Parathyroid adenoma (tissue), 2 donors: ENCODE data around the gene GPC6.

Experiments
- H2AFZ ChIP-seq: fragments of 300-600 bp; sonication (generic); one replicate; pipeline ENCODE4 v1.7.0; 2017; ENCODE audit warnings: antibody characterized with exemption, mild to moderate bottlenecking
- H3K27ac ChIP-seq: fragments of 300-600 bp; sonication (generic); one replicate; pipeline ENCODE4 v1.7.0; 2017
- H3K27me3 ChIP-seq: fragments of 300-600 bp; sonication (generic); one replicate; pipeline ENCODE4 v1.7.0; 2017; ENCODE audit warnings: low read length; ENCODE audit not compliant: control insufficient read depth, insufficient read depth
- H3K36me3 ChIP-seq: fragments of 300-600 bp; sonication (generic); one replicate; pipeline ENCODE4 v1.7.0; 2017; ENCODE audit warnings: low read length; ENCODE audit not compliant: control insufficient read depth, insufficient read depth
- H3K4me1 ChIP-seq: fragments of 300-600 bp; sonication (generic); one replicate; pipeline ENCODE4 v1.7.0; 2017; ENCODE audit warnings: control low read depth
- H3K4me2 ChIP-seq: fragments of 300-600 bp; sonication (generic); one replicate; pipeline ENCODE4 v1.7.0; 2017; ENCODE audit warnings: low read length
- H3K4me3 ChIP-seq: fragments of 300-600 bp; sonication (generic); one replicate; pipeline ENCODE4 v1.7.0; 2017; ENCODE audit warnings: low read depth, low read length
- H3K79me2 ChIP-seq: fragments of 300-600 bp; sonication (generic); one replicate; pipeline ENCODE4 v1.7.0; 2017; ENCODE audit warnings: control low read depth
- H3K9ac ChIP-seq: fragments of 300-600 bp; sonication (generic); one replicate; pipeline ENCODE4 v1.7.0; 2017; ENCODE audit warnings: mild to moderate bottlenecking
- H3K9me3 ChIP-seq: fragments of 300-600 bp; sonication (generic); one replicate; pipeline ENCODE4 v1.7.0; 2017; ENCODE audit warnings: low read length; ENCODE audit not compliant: control insufficient read depth
- CTCF ChIP-seq: fragments of 300-600 bp; sonication (generic); IDR thresholded peaks from one replicate; pipeline ENCODE4 v1.7.0; 2017; ENCODE audit warnings: antibody characterized with exemption, mild to moderate bottlenecking
- donor health status: primary hyperparathyroidism.

Gene GPC6

DNA sequence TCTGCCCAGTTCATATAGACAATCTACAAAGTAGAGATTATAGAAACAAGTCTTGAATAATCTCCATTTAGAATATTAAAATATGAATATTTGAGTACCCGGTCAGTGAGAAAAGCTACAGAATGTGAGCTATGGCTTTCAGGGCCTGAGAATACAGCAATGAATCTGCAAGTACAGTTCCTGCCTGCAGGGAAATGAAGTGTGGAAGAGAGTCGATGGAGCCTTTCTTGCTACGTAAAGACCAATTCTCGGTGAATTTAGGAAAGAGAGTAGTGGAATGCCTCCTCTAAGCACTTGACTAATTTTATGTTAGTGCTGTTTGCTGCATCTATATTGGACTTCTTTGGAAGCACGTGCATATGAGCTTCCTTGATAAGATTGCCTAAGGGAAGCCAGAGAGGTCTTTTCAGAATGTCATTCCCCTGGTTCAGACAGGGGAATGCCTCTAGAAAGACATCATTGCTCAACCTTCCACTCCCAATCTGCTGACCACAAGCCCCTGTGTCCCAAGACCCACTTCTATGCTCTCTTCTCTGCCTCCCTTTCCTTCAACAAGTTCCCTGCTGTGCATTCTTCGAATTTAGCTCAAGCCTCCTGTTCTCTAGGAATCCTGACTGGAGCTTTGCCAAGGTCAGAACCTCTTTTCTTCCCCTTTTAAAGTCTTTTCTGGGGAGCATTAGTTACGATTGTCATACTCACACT is 41.9 kb downstream of the GPC6 start:
- Histone ChIP-seq H3K9me3 (no peaks in the 10 kb centered on the region), H3K36me3 (no peaks in the 10 kb centered on the region), H3K9ac (no peak overlapping the region), H3K27ac (no peak overlapping the region), H3K79me2 (no peaks in the 10 kb centered on the region), H3K4me2 (no peak overlapping the region), H2AFZ (no peak overlapping the region), H3K27me3 (no peaks in the 10 kb centered on the region), H3K4me1 (no peaks in the 10 kb centered on the region), H3K4me3 (no peak overlapping the region)
- TF ChIP-seq CTCF: no peak

DNA sequence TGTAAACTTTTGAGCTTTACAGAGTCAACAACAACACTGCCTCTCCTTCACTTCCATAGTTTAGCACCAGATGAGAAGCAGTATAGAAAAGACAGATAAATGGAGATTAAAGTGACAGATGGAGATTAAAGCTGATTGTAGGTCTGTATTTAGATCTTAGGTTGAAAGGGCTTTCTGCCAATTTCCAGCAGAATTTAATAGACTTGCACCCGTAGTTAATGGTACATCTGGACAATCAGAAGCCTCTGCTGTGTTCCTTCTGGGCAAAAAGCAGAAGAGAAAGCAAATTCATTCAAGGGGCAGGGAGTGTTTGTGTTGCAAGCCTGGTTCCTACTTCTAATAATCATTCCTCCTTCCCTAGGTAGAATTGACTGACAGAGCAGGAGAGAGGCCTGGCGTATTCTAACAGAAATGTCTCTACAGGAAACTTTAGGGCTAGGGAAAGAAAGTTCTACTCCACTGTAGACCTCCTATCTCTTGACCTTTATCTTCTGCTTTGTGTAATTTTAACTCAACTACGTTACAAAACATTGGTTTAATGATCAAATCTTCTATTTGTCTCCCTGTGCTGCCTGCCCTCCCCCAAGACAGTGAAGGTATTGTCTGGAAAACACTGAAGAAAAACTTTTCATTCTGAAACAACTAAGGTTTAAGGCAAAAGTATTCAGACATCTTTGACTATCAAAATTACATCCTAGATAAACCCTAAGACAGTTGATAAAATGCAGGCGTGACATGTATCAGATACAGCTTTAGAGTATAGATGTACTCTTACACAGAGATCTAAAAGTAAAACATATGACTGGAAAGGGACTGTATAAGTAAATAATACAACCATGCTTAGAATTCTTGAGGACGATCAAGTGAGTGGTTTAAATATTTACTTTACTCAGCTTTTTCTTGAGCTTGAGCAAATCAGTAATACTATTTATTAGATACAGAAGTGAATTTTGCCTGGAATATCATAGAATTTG is 44.4 kb downstream of the GPC6 start:
- Histone ChIP-seq H3K9ac (no peak overlapping the region), H3K27ac (no peak overlapping the region), H3K4me2 (no peak overlapping the region), H3K4me3 (no peak overlapping the region), H3K4me1 (no peaks in the 10 kb centered on the region), H3K9me3 (no peaks in the 10 kb centered on the region), H3K36me3 (no peaks in the 10 kb centered on the region), H3K27me3 (no peaks in the 10 kb centered on the region), H2AFZ (no peak overlapping the region), H3K79me2 (no peaks in the 10 kb centered on the region)
- TF ChIP-seq CTCF: no peak

GRCh38 chr13:93279982-93280381 is 53.4 kb downstream of the GPC6 start:
- Histone ChIP-seq H3K4me2 (no peak overlapping the region), H3K79me2 (no peaks in the 10 kb centered on the region), H3K27ac (no peak overlapping the region), H3K9me3 (no peaks in the 10 kb centered on the region), H3K36me3 (no peaks in the 10 kb centered on the region), H3K4me3 (no peak overlapping the region), H3K27me3 (no peaks in the 10 kb centered on the region), H2AFZ (no peak overlapping the region), H3K4me1 (no peaks in the 10 kb centered on the region), H3K9ac (no peak overlapping the region)
- TF ChIP-seq CTCF: no peak

DNA sequence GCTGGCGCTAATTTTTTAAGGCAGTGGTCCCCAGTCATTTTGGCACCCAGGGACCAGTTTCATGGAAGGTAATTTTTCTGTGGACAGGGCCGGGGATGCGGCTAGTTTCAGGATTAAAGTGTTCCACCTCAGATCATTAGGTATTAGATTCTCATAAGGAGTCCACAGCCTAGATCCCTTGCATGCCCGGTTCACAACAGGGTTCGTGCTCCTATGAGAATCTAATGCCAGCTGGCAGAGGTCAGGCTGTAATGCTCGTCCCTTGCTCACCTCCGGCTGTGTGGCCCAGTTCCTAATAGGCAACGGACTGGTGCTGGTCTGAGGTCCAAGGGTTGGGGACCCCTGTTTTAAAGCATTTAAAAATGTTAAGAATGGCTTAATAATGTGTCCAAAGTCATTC is 54.1 kb downstream of the GPC6 start:
- Histone ChIP-seq H3K27me3 (no peaks in the 10 kb centered on the region), H3K79me2 (no peaks in the 10 kb centered on the region), H3K36me3 (no peaks in the 10 kb centered on the region), H3K4me2 (no peak overlapping the region), H3K27ac (no peak overlapping the region), H3K4me3 (no peak overlapping the region), H3K9ac (no peak overlapping the region), H2AFZ (no peak overlapping the region), H3K4me1 (no peaks in the 10 kb centered on the region), H3K9me3 (no peaks in the 10 kb centered on the region)
- no peak for TF ChIP-seq CTCF
